GM13977 (cell line): Measurements from ENCODE around the gene BBS1.

Experiments used
- DNase-seq: peaks from one replicate; pipeline ENCODE4 v3.0.0; 2012; ENCODE audit warnings: low spot score
- CTCF ChIP-seq: IDR thresholded peaks from 2 replicates; pipeline ENCODE4 v1.5.1; 2012; ENCODE audit warnings: mild to moderate bottlenecking, control low read depth; ENCODE audit not compliant: insufficient read depth; ENCODE audit errors: extremely low read depth, missing control alignments
- in situ Hi-C: fragments of 300-500 bp; cut with MboI; formaldehyde crosslinking; loops from one replicate; pipeline ENCODE4 v1.12.0; 2022; ENCODE audit warnings: low sequenced_read_pairs, low pct_unique_long_range_greater_than_20kb, mixed read lengths, inconsistent platforms; ENCODE audit not compliant: unreplicated experiment

Gene BBS1

GRCh38 chr11:66488957-66489356 is 21.5 kb upstream of the BBS1 start:
- no peak for DNase-seq
- in situ Hi-C loops, result no loop called here

GRCh38 chr11:66489636-66490035 is 20.8 kb upstream of the BBS1 start:
- TF ChIP-seq CTCF, result no peak
- in situ Hi-C loops, result no loop called here
- DNase-seq, result no peak

More at GRCh38 chr11:66488957-66489356, 21.5 kb upstream of the BBS1 start:
- no peak for TF ChIP-seq CTCF

GRCh38 chr11:66491315-66491935 is 19.0 kb upstream of the BBS1 start:
- no peak for DNase-seq
- in situ Hi-C loops, result no loop called here

GRCh38 chr11:66492161-66492865 is 18.1 kb upstream of the BBS1 start:
- no peak for TF ChIP-seq CTCF
- DNase-seq, result no peak
- in situ Hi-C loops, result no loop called here

More at GRCh38 chr11:66491315-66491935, 19.0 kb upstream of the BBS1 start:
- peak; percentile 21 for TF ChIP-seq CTCF

- in situ Hi-C loops, result no loop called here
- TF ChIP-seq CTCF, result no peak
- DNase-seq, result no peak
Observed at GRCh38 chr11:66493130-66493529, 17.3 kb upstream of the BBS1 start.

- in situ Hi-C loops, result no loop called here
- no peak for TF ChIP-seq CTCF
- DNase-seq, result no peak
Observed at GRCh38 chr11:66494458-66494857, 16.0 kb upstream of the BBS1 start.
